SK-N-SH (cell line): ENCODE data around the gene PLA2G4B. TPM values are rescaled to one million over a fixed set of nuclear protein-coding genes. Genes with fewer than 3 reads are reported as not detected.

Source experiments
- CTCF ChIA-PET: fragments of 300-600, 350-600 bp; formaldehyde crosslinking; extraction: SDS; loops from one replicate; lab custom pipeline; 2021; lab: Yijun Ruan, JAX
- POLR2A ChIA-PET: fragments of 350-600 bp; sonication (Branson Sonifier 250); formaldehyde crosslinking; extraction: SDS; loops from one replicate; lab custom pipeline; 2020; ENCODE audit warnings: antibody characterized with exemption, inconsistent platforms; lab: Yijun Ruan, JAX
- DNase-seq: peaks from one replicate; pipeline ENCODE4 v3.0.0; 2012
- H2AFZ ChIP-seq: fragments of 200-600 bp; sonication (generic); 2 replicates; pipeline ENCODE4 v1.8.1; 2016; ENCODE audit warnings: antibody characterized with exemption, mild to moderate bottlenecking, low read depth
- H3F3A ChIP-seq: fragments of 200-600 bp; sonication (generic); replicated peaks from 2 replicates; pipeline ENCODE3; 2016; ENCODE audit warnings: antibody characterized with exemption, mild to moderate bottlenecking; ENCODE audit not compliant: insufficient read depth
- H3K27ac ChIP-seq, 2 experiments: fragments of 200-500 bp in 1 of 2; fragments of 200-600 bp in 1 of 2; sonication (Bioruptor generic) in 1 of 2; sonication (generic), shearing (Covaris generic) in 1 of 2; 2 replicates each; pipeline versions ENCODE4 v1.5.1 to v1.6.1; 2014 to 2016; ENCODE audit warnings: low read depth in 2 of 2, inconsistent platforms in 1 of 2, low read length in 1 of 2, mild to moderate bottlenecking in 1 of 2, mixed read lengths in 1 of 2
- H3K27me3 ChIP-seq: fragments of 200-600 bp; sonication (generic), shearing (Covaris generic); 2 replicates; pipeline ENCODE4 v1.6.1; 2016; ENCODE audit warnings: mixed run types; ENCODE audit not compliant: insufficient read depth
- H3K36me3 ChIP-seq, 2 experiments: fragments of 200-500 bp in 1 of 2; fragments of 200-600 bp in 1 of 2; sonication (Bioruptor generic) in 1 of 2; sonication (generic) in 1 of 2; replicated peaks in 1 of 2; 2 replicates each; pipeline versions ENCODE3 to v1.5.1; 2014 to 2016; ENCODE audit warnings: low read length in 1 of 2, mild to moderate bottlenecking in 1 of 2; ENCODE audit not compliant: insufficient read depth in 2 of 2, control insufficient read depth in 1 of 2
- H3K4me1 ChIP-seq, 2 experiments: fragments of 200-500 bp in 1 of 2; fragments of 200-600 bp in 1 of 2; sonication (Bioruptor generic) in 1 of 2; sonication (generic), shearing (Covaris generic) in 1 of 2; 2 replicates each; pipeline versions ENCODE4 v1.5.1 to v1.6.1; 2014 to 2016; ENCODE audit warnings: low read depth in 1 of 2, low read length in 1 of 2, mixed run types in 1 of 2; ENCODE audit not compliant: insufficient read depth in 2 of 2, control insufficient read depth in 1 of 2
- H3K4me2 ChIP-seq: fragments of 200-600 bp; sonication (generic), shearing (Covaris generic); 2 replicates; pipeline ENCODE4 v1.6.1; 2017; ENCODE audit warnings: mixed run types
- H3K4me3 ChIP-seq, 2 experiments: fragments of 200-500 bp in 1 of 2; fragments of 200-600 bp in 1 of 2; sonication (Bioruptor generic) in 1 of 2; sonication (generic), shearing (Covaris generic) in 1 of 2; 2 replicates each; pipeline versions ENCODE4 v1.5.1 to v1.8.1; 2014 to 2016; ENCODE audit warnings: low read depth in 2 of 2, inconsistent platforms in 1 of 2, low read length in 1 of 2, mild to moderate bottlenecking in 1 of 2, mixed read lengths in 1 of 2, moderate library complexity in 1 of 2
- H3K79me2 ChIP-seq: fragments of 200-600 bp; sonication (generic); 2 replicates; pipeline ENCODE4 v1.8.1; 2017; ENCODE audit warnings: mild to moderate bottlenecking; ENCODE audit not compliant: insufficient read depth
- H3K9ac ChIP-seq: fragments of 200-600 bp; sonication (generic); 2 replicates; pipeline ENCODE4 v1.6.1; 2017; ENCODE audit warnings: mixed run types
- H3K9me2 ChIP-seq: fragments of 200-600 bp; sonication (generic); 2 replicates; pipeline ENCODE4 v1.6.1; 2017; ENCODE audit warnings: mixed run types
- H3K9me3 ChIP-seq: fragments of 200-600 bp; sonication (generic); 2 replicates; pipeline ENCODE4 v1.6.1; 2017; ENCODE audit warnings: mixed run types, mild to moderate bottlenecking, moderate library complexity
- H4K20me1 ChIP-seq: fragments of 200-600 bp; sonication (generic); 2 replicates; pipeline ENCODE4 v1.6.1; 2017; ENCODE audit warnings: mild to moderate bottlenecking, mixed run types; ENCODE audit not compliant: insufficient read depth
- CHD2 ChIP-seq: fragments of 150-350 bp; IDR thresholded peaks from 2 replicates; pipeline ENCODE4 v1.6.1; 2018; ENCODE audit warnings: low read length; ENCODE audit not compliant: partially characterized antibody
- ELF1 ChIP-seq: IDR thresholded peaks from 2 replicates; pipeline ENCODE4 v1.4.0; 2012
- FOSL2 ChIP-seq: IDR thresholded peaks from 2 replicates; pipeline ENCODE4 v1.4.0; 2012; ENCODE audit warnings: low read depth, mild to moderate bottlenecking, moderate library complexity, borderline replicate concordance
- FOXM1 ChIP-seq: IDR thresholded peaks from 2 replicates; pipeline ENCODE4 v1.4.0; 2012; ENCODE audit warnings: low read depth, mild to moderate bottlenecking
- GABPA ChIP-seq: IDR thresholded peaks from 2 replicates; pipeline ENCODE4 v1.4.0; 2012; ENCODE audit warnings: low read depth, mild to moderate bottlenecking
- GATA2 ChIP-seq: sonication (generic); formaldehyde crosslinking; IDR thresholded peaks from 2 replicates; pipeline ENCODE4 v1.5.0; 2020; ENCODE audit warnings: mild to moderate bottlenecking, missing genetic modification reagents
- MEF2A ChIP-seq: IDR thresholded peaks from 2 replicates; pipeline ENCODE4 v1.4.0; 2012; ENCODE audit warnings: low read depth, borderline replicate concordance
- MXI1 ChIP-seq: IDR thresholded peaks from 2 replicates; pipeline ENCODE4 v1.6.1; 2012; ENCODE audit warnings: mild to moderate bottlenecking, low read depth, low read length, improper control_type of control experiment
- PBX3 ChIP-seq: IDR thresholded peaks from 2 replicates; pipeline ENCODE4; 2012
- POLR2AphosphoS5 ChIP-seq: IDR thresholded peaks from 2 replicates; pipeline ENCODE4 v1.6.1; 2012; ENCODE audit warnings: low read depth, low read length
- RXRA ChIP-seq: IDR thresholded peaks from 2 replicates; pipeline ENCODE4 v1.4.0; 2012; ENCODE audit warnings: low read depth, mild to moderate bottlenecking, borderline replicate concordance
- SIN3A ChIP-seq: IDR thresholded peaks from 2 replicates; pipeline ENCODE4 v1.6.1; 2012; ENCODE audit warnings: low read depth, mild to moderate bottlenecking, low read length, moderate library complexity, borderline replicate concordance
- TAF1 ChIP-seq: IDR thresholded peaks from 2 replicates; pipeline ENCODE4 v1.6.1; 2012; ENCODE audit warnings: low read depth, mild to moderate bottlenecking, low read length, moderate library complexity, borderline replicate concordance
- TEAD4 ChIP-seq: IDR thresholded peaks from 2 replicates; pipeline ENCODE4 v1.4.0; 2012; ENCODE audit warnings: mild to moderate bottlenecking, borderline replicate concordance; ENCODE audit not compliant: insufficient read depth
- YY1 ChIP-seq: IDR thresholded peaks from 2 replicates; pipeline ENCODE4 v1.4.0; 2012; ENCODE audit warnings: low read depth, mild to moderate bottlenecking
- WGBS: methylation state at CpG from one replicate; pipeline ENCODE4 v1.1.6; 2017; ENCODE audit warnings: low lambda C conversion rate; 5-methylcytosine and 5-hydroxymethylcytosine counted together
- polyA plus RNA-seq, 3 experiments: library from polyadenylated mRNA; depleted of rRNA; stranded (reverse); fragments of >200 nt; gene quantifications; 2 replicates each; pipeline ENCODE4 v1.2.3, GENCODE V29; 2012
- TF ChIP-seq, protein P1 (sequence below): IDR thresholded peaks from 2 replicates; pipeline ENCODE4 v1.4.0; 2012; ENCODE audit warnings: low read depth
- TF ChIP-seq, protein P2 (sequence below): fragments of 150-350 bp; IDR thresholded peaks from 2 replicates; pipeline ENCODE4 v1.6.1; 2016; ENCODE audit warnings: mild to moderate bottlenecking, low read depth, low read length
- TF ChIP-seq, protein P3 (sequence below): fragments of 200-600 bp; sonication (generic); IDR thresholded peaks from 2 replicates; pipeline ENCODE4 v1.6.1; 2017; ENCODE audit warnings: antibody characterized with exemption, mild to moderate bottlenecking, moderate library complexity

PLA2G4B gene
- polyA plus RNA-seq, 1 of the 3 experiments (the other 2 are of a cell fraction) = 5.3 TPM

DNA sequence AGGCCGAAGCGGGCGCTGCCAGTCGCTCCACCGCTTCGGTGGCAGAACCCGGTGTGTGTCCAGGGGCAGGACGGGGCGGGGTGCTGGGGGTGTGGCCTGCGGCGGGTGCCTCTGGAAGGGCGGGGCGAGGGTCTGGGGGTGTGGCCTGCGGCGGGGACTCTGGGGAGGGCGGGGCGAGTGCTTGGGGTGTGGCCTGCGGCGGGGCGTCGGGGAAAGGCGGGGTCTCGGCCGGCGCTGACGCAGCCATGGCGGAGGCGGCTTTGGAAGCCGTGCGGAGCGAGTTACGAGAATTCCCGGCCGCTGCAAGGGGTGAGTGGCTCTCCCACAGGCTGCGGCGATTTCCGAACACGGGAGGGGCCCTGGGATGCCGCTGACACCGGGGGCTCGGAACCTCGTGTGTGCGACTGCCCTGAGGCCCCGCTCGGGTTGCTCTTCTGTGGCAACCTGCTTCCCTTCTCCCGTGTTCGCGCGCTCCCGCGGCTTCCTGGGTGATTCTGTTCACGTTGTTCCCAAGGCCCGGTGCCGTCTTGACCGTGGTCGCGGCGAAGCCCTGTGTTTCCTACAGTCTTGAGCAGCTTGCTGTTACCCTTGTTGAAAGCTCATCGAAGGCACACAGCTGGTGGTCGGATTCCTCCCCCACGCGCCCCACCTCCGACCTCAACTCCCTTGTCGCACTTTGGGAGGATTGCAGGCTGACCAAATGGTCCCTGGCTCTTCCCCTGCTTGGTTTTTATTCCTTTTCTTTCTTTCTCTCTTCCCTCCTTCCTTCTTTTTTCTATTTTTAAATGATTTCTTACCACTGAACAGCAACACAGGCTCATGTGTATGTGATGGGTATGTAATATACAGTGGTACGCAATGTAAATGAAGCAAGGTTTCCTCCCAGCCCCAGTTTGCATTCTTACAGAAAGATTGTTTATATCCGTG is 10.5 kb upstream of the PLA2G4B start, which contains the start of gene JMJD7:
TSS of gene JMJD7 (plus strand) at position 213 of the 927 bp plus-strand sequence. CDS start at position 246, 33 bp downstream.
- CTCF ChIA-PET = interaction anchor here (1.0 to 8.6 kb wide), 7 partner anchors 17 to 363 kb away, joined by 3 to 66 read pairs (median 3); no protein-coding TSS in a partner anchor
- Histone ChIP-seq H3K4me1 (peaks cover 3 to 4% of the 10 kb centered on the region in 2 experiments; a peak in 3 of 4 replicates), H3K27me3 (no peaks in the 10 kb centered on the region), H3K4me3 (peak within 1 kb of the TSS; percentile 83 to 91), H3K27ac (peak within 1 kb of the TSS; percentile 50 to 74; a peak in 3 of 4 replicates), H2AFZ (peak within 1 kb of the TSS; percentile 85; the same call in 1 of the 2 replicates), H3K9me3 (no peaks in the 10 kb centered on the region), H3F3A (no peaks in the 10 kb centered on the region), H3K4me2 (peak within 1 kb of the TSS; percentile 95), H4K20me1 (no peaks in the 10 kb centered on the region), H3K36me3 (peaks cover 0 to 21% of the 10 kb centered on the region in 2 experiments), H3K9ac (peak within 1 kb of the TSS; percentile 77), H3K79me2 (no peaks in the 10 kb centered on the region), H3K9me2 (no peaks in the 10 kb centered on the region)
- POLR2A ChIA-PET = interaction anchor here (1.6 kb wide), 1 partner anchor 67 kb away, joined by 7 read pairs; no protein-coding TSS in a partner anchor
- peak; percentile 68; the same call in 1 of the 2 replicates for TF ChIP-seq SIN3A
- TF ChIP-seq YY1 = peak; percentile 80
- no peak for TF ChIP-seq CHD2
- TF ChIP-seq PBX3 = peak; percentile 59
- TF ChIP-seq TAF1 = peak; percentile 73
- no peak for TF ChIP-seq ELF1
- no peak for TF ChIP-seq GABPA
- peak; percentile 45 for TF ChIP-seq MXI1
- TF ChIP-seq RXRA = no peak
- TF ChIP-seq GATA2 (CRISPR knock-in tag) = no peak
- TF ChIP-seq, protein P1, sequence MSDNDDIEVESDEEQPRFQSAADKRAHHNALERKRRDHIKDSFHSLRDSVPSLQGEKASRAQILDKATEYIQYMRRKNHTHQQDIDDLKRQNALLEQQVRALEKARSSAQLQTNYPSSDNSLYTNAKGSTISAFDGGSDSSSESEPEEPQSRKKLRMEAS = no peak
- peak; percentile 11; the same call in 1 of the 2 replicates for TF ChIP-seq FOSL2
- peak; percentile 83 for TF ChIP-seq POLR2AphosphoS5
- peak; percentile 100 for DNase-seq
- WGBS = 2% methylated on average over 19 of the region's 66 CpGs

- ChIA-PET CTCF (interaction anchor here (1.5 to 1.6 kb wide), 2 partner anchors 76 to 363 kb away, joined by 3 to 4 read pairs; no protein-coding TSS in a partner anchor), POLR2A (interaction anchor here (1.6 kb wide), 1 partner anchor 67 kb away, joined by 7 read pairs; no protein-coding TSS in a partner anchor)
- no peaks in the 10 kb centered on the region for H3K9me3 ChIP-seq
- peak overlapping the region; percentile 95 for H3K4me2 ChIP-seq
- peaks cover 3 to 4% of the 10 kb centered on the region in 2 experiments; a peak in 3 of 4 replicates for H3K4me1 ChIP-seq
- peak overlapping the region; percentile 77 for H3K9ac ChIP-seq
- no peaks in the 10 kb centered on the region for H3K9me2 ChIP-seq
- H3K27ac ChIP-seq = no peak overlapping the region
- peak overlapping the region; percentile 85; the same call in 1 of the 2 replicates for H2AFZ ChIP-seq
- H3K79me2 ChIP-seq = no peaks in the 10 kb centered on the region
- no peaks in the 10 kb centered on the region for H3F3A ChIP-seq
- H3K27me3 ChIP-seq = no peaks in the 10 kb centered on the region
- peaks cover 0 to 19% of the 10 kb centered on the region in 2 experiments for H3K36me3 ChIP-seq
- 38% methylated on average over 6 of the region's 6 CpGs for WGBS
- H4K20me1 ChIP-seq = no peaks in the 10 kb centered on the region
- H3K4me3 ChIP-seq = peak overlapping the region; percentile 83 to 91
- DNase-seq = no peak
- TF ChIP-seq GABPA (no peak), PBX3 (no peak), TEAD4 (no peak), FOXM1 (no peak), MEF2A (no peak), MXI1 (no peak)
- TF ChIP-seq, protein P2, sequence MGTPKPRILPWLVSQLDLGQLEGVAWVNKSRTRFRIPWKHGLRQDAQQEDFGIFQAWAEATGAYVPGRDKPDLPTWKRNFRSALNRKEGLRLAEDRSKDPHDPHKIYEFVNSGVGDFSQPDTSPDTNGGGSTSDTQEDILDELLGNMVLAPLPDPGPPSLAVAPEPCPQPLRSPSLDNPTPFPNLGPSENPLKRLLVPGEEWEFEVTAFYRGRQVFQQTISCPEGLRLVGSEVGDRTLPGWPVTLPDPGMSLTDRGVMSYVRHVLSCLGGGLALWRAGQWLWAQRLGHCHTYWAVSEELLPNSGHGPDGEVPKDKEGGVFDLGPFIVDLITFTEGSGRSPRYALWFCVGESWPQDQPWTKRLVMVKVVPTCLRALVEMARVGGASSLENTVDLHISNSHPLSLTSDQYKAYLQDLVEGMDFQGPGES = no peak
- TF ChIP-seq, protein P3, sequence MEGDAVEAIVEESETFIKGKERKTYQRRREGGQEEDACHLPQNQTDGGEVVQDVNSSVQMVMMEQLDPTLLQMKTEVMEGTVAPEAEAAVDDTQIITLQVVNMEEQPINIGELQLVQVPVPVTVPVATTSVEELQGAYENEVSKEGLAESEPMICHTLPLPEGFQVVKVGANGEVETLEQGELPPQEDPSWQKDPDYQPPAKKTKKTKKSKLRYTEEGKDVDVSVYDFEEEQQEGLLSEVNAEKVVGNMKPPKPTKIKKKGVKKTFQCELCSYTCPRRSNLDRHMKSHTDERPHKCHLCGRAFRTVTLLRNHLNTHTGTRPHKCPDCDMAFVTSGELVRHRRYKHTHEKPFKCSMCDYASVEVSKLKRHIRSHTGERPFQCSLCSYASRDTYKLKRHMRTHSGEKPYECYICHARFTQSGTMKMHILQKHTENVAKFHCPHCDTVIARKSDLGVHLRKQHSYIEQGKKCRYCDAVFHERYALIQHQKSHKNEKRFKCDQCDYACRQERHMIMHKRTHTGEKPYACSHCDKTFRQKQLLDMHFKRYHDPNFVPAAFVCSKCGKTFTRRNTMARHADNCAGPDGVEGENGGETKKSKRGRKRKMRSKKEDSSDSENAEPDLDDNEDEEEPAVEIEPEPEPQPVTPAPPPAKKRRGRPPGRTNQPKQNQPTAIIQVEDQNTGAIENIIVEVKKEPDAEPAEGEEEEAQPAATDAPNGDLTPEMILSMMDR = no peak
These were observed 9.9 kb upstream of the PLA2G4B start for GRCh38 chr15:41828807-41829141.
